NCI-H510A (cell line): Measurements from ENCODE around the gene PRDM16.

Experiments
- DNase-seq: peaks from one replicate; lab custom pipeline; 2025; lab: John Stamatoyannopoulos, UW

The PRDM16 gene

DNA sequence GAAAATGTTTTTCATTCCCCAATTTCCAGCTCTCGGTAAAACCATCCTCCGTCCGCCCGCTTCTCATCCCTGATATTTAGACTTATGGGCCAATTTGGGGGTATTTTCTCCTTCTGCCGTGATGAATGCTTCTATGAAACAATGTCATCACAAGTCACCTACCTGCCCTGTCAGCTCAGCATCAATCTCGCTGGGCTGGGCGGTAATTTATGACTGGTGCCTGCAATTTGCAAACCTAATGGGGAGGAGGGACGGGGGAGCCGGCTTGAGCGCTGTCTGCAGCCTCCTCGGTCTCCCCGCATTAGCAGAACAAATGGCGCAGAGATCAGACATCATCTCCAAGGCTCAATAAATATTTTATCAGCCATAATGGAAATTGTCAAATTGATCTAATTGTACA lies 72.1 kb downstream of the PRDM16 start:
- no peak for DNase-seq

DNA sequence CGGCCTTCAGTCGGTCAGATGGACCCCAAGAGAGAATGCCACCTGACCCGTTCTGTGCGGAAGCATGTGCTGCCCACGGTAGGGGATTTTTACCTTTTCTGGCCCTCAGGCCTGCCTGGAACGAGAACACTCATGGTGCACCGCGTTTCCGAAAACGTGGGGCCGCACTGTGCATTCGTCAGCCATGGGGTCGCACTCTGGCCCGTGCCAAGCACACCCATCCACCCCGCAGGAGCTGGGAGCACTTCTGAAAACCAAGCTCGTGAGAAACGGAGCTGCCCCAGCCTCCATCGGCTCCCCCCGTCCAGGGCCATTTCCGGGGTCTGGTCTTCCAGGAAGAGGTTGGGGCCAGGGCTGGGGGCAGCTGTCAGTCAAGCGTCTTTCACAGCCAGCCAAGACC lies 72.8 kb downstream of the PRDM16 start:
- DNase-seq = no peak

DNA sequence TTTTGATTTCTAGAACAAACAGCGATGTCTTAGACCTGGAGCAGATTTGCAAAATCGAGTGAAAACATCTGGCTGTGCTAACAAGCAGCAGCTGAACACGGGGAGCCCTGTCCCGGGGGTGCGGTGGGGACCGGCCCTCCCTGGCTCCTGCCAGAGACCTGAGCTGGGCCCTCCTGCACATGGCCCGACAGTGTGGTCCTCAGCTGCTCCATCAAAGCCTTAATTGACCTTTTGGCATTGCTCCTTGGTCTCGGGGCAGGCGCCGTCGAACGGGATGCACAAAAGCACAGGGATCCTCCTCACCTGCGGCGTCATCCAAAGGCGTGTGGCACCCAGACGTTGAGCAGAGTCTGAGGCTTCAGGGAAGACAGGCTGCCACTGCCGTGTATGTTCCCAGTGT lies 73.2 kb downstream of the PRDM16 start:
- DNase-seq = no peak

DNA sequence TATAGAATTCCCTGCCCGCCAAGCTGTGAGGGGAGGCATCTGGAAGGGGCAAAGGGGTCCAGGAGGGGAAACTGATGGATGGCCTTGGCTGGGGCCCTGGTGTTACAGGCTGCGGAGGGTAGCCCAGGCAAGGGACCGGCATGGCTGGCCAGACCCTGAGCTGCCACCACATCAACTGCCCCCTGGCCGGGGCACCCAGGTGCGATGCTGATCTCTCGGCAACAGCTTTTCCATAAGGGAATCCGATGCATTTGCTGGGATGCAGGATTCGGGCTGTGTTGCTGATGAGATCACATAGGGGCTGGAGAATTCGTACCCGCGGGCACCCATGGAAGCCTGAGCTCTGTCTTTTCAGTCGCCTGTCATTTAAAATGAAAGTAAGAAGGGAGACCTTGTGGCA lies 73.7 kb downstream of the PRDM16 start:
- DNase-seq = no peak

DNA sequence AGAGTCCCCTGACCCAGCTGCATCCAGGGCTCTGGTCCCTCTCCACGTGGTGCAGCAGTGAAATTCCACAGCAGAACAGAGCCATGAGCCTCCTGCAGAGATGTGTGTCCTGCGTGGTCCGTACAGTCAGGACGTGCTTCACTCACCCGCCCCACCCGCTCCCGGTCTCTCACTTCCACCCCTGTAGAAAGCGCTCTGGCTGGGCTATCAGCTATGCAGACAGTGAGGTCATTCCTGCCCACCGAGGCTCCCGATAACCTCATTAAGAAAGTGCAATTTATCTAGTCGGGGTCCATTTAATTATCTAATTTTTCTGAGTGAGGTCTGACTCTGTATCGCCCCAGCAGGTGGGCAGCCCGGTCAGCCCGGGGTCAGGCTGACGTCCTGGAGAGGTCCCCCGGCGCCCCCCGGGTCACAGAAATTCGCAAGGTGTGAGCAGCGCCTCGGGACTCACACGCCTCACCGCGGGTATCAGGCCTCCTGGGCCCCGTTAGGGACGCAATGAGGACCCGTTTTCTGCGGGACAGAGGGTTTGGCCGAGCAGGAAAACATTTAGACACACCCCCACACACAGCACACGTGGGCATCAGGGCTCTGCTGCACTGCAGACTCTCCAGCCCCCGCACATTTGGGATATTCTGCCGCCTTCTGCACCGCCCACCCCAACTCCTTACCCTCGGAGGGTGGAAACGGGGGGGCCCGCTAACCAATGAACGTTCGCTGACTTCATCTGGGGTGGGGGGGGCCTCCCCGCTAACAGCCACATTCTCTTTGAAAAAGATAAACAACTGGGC lies 76.7 kb downstream of the PRDM16 start:
- DNase-seq = no peak

DNA sequence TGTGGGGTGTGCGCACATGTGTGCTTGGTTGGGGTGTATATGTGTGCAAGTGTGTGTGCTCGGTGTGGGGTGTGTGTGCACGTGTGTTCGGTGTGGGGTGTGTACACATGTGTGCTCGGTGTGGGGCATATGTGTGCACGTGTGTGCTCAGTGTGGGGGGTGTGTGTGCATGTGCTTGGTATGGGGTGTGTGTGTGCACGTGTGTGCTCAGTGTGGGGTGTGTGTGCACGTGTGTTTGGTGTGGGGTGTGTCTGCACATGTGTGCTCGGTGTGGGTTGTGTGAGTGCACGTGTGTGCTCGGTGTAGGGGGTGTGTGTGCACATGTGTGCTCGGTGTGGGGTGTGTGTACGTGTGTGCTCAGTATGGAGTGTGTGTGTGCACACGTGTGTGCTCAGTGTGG lies 77.5 kb downstream of the PRDM16 start:
- DNase-seq = no peak

DNA sequence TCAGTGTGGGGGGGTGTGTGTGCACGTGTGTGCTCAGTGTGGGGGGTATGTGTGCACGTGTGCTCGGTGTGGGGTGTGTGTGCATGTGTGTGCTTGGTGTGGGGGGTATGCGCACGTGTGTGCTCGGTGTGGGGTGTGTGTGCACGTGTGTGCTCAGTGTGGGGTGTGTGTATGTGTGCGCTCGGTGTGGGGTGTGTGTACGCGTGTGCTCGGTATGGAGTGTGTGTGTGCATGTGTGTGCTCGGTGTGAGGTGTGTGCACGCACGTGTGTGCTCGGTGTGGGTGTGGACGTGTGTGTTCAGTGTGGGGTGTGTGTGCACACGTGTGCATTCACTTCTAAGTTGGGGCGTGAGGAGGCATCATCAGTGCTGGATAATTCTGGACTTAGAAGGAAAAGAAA lies 77.9 kb downstream of the PRDM16 start:
- no peak for DNase-seq

DNA sequence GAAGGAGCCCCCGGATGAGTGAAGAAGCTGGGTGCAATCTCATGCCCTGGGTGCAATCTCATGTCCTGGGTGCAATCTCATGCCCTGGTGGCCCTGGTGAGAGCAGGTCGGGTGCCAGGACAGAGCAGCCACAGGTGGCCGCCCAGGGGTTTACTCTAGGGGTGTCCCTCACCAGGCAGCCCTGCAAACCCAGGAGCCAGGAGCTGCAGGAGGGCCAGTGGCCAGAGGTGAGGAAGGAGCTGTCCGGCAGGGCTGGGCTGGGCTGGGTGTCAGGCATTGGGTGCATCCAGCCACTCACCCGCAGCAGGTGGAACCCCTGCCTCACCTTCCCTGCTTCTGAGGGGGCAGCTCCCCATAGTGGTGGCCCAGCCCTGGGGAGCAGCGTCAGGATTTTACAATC lies 79.2 kb downstream of the PRDM16 start:
- no peak for DNase-seq

DNA sequence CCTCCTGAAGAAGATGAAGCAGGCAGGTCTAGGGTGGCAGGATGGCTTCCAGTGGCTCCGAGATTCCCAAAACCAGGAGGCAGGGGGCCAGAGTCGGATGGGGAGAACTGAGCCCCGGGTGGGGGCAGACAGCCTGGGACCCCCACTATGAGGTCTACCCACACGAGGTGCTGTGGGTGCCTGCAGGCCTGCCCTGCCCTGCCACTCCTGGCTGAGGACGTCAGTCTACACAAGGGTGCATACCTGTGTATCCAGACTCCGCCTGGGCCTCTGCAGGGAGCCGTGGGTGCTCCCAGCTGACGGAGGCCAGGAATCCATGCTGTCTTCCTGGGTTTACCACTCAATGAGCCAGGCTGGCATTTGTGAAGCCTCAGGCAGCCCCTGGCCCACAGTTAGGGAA lies 80.3 kb downstream of the PRDM16 start:
- DNase-seq = no peak

DNA sequence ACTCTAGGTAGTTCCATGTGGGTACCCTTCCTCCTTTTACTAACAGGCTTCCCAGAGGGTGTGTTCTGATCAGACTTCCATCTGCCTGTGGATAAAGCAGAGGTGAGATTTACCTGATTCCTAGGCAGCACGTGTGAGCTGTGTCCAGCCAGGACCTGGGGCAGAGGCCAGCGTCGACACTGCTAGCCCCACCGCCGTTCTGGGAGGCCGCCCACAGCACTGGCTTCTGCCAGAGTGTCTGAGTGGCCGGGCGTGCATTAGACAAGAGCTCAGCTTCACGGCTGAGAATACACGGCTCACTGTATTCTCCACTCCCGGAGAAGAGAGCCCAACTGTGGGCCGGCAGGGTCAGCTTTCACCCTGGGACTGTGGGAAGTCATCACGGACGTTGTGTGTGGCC lies 82.5 kb downstream of the PRDM16 start:
- DNase-seq = no peak

DNA sequence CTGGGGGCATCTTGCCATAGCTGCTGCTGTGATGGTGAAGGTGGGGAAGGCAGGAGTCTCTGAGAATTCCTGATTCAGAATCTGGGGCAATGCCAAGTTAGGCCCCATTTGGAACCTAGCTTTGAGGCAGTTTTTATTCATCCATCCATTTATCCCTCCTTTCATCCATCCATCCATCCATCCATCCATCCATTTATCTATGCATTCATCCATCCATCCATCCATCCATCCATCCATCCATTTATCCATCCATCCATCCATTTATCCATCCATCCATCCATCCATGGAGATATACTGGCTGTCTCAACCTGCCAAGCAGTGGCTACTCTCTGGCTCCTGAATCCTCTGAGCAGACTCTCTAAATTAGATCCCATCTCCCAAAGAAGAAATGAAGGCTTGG lies 83.1 kb downstream of the PRDM16 start:
- no peak for DNase-seq

DNA sequence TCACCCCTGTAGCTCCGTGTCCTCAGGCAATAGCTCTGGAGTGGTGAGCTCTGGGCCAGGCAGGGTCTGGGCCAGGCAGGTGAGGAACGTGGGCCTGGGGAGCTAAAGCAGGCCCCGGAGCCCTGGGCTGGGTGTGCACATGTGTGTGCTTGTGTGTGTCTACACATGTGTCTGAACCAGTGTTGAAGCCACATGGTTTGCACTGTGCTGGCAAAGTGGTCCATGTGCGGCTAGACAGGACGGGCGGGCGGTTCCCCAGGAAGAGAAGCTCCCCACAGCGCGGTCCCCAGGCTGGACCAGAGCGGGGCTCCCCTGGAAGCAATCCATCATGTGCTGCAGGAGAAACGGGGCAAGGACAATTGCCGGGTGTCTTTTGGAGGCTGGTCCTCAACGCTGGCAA lies 84.2 kb downstream of the PRDM16 start:
- DNase-seq = no peak

DNA sequence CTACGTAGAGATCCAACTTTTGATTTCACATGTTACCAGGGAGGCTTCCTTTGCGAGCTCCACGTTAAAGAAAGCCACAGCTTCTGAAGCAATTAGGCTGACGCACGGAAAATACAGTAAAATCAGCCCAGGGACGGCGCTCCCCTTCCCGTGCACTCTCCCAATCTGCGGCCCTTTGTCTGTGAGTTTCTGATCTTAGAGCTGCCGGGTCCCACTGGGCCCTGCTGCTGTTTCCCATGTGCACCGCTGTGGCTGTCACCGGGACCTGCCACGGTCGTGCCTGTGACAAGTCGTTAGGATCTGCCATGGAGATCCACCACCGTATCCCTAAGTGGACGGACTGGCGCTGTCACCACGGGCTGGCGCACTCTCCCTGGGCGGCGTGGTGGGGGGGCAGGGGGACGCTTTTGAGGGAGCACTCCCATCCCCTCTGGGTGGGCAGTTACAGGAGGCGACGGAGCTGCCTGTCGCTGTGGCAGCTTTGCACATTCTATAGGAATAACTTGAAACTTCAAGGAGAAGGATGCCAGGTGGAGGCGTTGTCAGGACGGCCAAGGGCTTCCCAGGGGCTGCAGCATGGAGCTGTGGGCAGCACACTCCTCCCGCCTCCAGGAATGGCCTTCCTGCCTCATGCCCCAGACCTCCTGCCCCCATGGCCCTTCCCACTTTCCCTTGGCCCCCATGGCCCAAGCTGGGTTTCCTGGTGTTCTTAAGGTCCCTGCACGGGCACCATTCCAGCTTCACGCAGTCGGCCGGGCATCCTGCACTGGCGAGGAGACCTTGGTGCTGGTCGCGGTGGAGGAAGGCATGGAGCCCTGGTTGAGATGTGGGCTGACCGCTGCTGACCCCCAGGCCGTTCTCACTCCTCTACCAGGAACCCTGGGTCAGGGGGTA lies 85.1 kb downstream of the PRDM16 start:
- DNase-seq = no peak

DNA sequence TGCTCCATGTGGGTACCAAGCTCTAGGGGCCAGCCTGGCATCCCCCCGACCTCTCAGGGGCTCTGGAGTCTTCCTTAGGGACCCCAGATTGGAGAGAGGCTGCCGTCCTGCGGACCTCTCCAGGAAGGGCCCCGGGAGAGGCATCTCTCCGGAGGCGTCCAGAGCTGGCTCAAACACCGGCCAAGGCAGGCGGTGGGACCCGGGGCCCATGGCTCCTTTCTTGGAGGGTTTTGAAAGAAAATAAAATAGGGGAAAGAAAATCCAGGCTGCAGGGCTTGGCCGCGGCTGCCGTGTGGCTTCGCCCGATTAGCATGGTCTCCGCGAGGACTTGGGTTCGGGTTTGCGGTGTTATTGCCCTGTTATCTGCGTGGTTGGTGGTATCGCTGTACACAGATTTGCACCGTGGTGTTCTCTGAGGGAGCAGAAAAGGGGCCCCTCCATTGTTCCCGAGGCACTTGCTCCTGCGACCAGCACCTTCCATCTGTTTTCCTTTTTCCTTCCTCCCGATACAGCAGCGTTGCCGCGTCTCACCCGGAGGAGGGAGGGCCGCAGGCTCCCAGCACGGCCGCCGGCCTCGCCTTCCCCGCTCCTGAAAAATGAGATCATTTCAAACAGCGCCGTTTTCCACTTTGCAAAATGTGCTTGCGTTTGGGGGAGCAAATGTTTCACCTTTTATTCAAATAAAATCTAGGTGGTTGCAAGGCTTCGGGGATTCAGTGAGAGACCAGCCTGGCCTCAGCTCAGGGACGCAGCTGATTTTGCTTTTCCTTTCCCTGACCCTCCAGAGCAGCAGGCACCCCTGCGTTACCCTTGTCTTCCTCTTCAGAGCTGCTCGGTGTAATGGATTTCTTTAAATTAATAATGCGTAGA lies 86.3 kb downstream of the PRDM16 start:
- DNase-seq = no peak

DNA sequence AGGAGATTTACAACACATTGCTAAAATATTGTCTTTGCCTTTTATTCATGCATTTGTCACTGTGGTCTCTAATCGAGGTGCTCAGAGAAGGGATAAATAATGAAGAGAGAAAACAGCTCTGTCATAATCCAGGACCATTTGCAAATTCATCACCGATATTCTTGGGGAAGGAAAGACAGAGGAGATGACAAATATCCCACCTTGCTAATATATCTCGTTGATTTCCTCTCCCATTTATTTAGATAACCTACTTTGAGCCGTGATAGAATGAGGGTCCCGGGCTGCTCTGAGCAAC lies 86.9 kb downstream of the PRDM16 start:
- DNase-seq = no peak

DNA sequence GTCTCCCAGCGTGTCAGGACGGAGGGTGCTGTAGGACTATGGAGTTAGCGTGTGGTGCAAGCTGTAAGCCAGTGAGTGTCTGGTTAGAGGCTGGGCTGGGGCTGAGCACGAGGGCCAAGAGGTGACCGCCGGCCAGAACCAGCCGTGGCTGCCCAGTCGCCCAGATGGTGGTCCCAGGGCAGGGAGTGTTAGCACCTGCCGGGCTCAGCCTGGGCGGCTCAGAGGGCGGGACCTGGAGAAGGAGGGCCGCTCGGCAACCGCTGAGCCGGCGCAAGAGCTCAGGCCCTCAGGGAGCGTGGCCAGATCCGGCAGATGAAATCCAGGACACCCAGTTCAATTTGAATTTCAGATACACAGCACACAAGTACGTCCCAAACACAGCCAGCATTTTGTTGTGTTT lies 87.9 kb downstream of the PRDM16 start:
- DNase-seq = no peak

DNA sequence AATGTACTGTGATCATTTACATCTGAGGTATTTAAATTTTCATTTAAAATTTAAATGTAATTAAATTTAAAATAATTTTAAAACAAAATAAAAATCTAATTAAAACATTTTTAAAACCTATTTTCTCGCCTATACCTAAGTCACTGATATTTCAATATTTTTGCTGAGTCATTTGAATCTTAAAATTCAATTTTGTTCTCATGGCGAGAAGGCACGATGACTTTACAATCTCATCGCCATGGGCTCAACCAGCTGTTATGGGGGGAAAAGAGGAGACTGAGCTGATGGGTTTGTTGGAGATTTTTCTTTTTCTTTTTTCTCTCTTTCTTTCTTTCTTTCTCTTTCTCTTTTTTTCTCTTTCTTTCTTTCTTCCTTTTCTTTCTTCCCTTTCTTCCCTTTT lies 89.3 kb downstream of the PRDM16 start:
- DNase-seq = no peak

DNA sequence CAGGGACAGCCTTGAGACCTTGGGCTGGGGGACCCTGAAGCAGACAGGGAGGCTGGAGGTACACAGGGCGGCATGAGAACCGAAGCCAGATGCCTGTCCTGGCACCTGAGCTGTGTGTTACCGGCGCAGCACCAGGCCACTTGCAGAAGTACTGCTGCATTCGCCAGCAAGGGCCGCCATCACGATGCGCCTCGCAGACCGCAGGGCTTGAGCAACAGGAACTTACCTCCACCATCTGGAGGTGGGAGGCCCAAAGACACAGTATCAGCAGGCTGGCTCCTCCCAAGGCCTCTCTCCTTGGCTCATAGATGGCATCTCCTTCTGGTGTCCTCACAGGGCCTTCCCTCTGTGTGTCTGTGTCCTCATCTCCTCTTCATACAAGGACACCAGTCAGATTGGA lies 90.1 kb downstream of the PRDM16 start:
- no peak for DNase-seq

DNA sequence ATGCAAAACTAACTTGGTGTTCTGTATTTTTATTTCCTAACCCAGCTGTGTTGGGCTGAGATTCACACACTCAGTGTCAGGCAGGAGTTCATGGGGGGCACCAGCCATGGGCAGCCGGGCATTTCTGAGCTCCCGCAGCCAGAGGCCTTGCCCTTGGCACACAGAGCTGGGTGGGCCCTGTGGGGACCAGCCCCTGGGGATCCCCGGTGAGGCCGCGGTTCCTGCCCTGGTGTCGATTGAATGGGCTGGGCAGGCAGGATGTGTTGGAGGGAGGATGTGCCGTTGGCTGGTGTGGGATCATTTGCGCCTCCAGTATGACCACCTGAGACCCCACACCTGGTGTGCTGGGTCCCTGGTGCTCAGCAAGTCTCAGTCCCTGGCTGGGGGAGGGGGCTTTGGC lies 91.0 kb downstream of the PRDM16 start:
- DNase-seq = no peak

DNA sequence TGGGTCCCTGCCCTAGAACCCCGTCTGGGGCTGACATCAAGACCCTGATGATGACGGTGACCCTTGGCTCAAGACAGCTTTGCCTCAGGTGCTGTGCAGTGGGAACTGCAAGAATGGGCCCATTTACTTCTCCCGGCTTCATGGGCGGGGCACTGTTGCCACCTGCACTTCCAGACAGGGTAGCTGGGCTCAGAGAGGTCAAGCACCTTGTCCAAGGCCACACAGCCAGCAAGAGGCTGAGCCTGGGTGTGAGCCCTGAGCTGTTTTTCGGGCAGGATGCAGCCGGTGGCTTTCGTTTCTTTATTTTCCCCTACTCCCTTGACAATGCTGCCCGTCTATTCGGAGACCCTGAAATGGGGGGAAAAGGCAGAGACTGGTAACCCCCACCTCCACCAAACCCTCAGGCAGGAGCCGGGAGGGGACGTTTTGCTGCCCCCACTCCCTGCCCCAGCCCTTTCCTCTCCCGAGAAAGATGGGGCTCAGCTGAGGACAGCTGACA lies 91.7 kb downstream of the PRDM16 start:
- no peak for DNase-seq

DNA sequence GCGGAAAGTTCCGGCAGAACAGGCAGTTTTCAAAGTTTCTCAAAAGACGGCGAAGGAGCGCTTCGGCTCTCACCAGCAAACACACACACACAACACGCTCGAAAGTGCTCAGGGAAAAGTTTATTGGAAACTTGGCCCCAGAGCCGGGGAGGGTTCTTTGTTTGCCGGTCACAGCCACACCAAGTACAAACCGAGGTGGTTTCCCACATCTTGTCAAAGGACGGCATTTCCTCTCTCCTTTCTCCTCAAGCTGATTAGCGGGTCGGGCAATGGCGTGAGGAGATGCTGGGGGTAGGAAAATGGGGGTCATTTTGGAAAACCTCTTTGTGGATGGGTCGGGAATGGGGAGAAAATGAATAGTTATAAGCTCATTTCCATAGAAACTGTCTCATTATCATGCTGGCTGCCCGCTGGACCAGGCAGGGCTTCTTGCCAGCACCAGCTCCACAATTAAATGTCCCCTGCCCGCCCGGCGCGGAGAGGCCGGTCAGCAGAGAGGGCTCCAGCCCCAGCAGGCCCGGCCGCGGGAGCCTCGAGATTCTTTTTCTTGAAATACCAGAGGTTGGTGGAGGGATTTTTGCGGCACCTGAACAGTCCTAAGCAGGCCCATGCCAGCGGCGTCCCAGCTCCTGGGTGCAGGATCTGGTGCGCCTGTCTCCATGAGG lies 92.3 kb downstream of the PRDM16 start:
- no peak for DNase-seq

DNA sequence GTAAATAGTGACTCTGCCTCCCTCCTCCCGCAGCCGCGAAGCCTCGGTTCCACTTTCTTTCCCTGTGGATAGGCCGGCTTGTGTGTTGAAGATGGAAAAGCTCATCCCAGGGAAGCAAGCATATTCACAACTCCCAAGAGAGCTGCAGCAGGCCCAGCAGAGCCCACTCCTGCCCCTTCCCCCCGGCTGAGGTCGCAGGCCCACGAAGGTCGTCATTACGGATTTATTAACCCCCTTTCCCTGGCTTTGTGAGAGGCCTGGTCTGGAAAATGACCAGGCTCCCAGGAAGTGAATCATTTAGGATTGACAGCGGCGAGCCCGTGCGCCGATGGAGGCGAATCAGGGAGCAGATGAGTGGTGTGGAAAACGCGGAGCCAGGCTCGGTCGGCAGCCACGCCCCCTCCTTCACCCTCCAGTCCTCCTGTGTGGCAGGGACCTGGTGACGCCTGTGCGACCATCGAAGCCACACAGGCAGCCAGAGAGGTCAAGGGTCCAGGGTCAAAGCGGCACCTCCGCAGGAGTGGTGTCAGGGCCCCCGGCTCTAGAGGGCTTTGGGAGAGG lies 93.4 kb downstream of the PRDM16 start:
- DNase-seq = no peak
